GM12878 (cell line): ENCODE results near the gene WNT5A. TPM values are rescaled to one million over a fixed set of nuclear protein-coding genes. Genes with fewer than 3 reads are reported as not detected.

Experiments
- ATAC-seq: fragments of 200-7000 bp; cut with Tn5 transposase; 3 replicates; pipeline ENCODE4 v1.9.1; 2020; ENCODE audit warnings: mild to moderate bottlenecking, moderate library complexity
- BruUV-seq: library from RNA; stranded (reverse); fragments of 400-500 nt; replicated peaks from 2 replicates; lab custom pipeline; 2021; lab: Mats Ljungman, UMichigan
- CTCF ChIA-PET: fragments of 300-600 bp; sonication (Branson Sonifier 250); formaldehyde crosslinking; extraction: SDS; loops from one replicate; lab custom pipeline; 2021; ENCODE audit warnings: inconsistent platforms; lab: Yijun Ruan, JAX
- POLR2A ChIA-PET: fragments of 350-600 bp; formaldehyde crosslinking; extraction: SDS; loops from one replicate; lab custom pipeline; 2021; ENCODE audit warnings: inconsistent platforms; lab: Charles Lee
- RAD21 ChIA-PET: fragments of 300-600 bp; sonication (Branson Sonifier 250); formaldehyde crosslinking; loops from one replicate; lab custom pipeline; 2023; ENCODE audit warnings: antibody characterized with exemption; ENCODE audit not compliant: unreplicated experiment; lab: Charles Lee
- SMC1A ChIA-PET: fragments of 300-600 bp; sonication (Branson Sonifier 250); formaldehyde crosslinking; loops from one replicate; lab custom pipeline; 2023; ENCODE audit not compliant: unreplicated experiment, uncharacterized antibody; lab: Charles Lee
- DNase-seq: peaks from one replicate; pipeline ENCODE4 v3.0.0-alpha.2; 2011; ENCODE audit warnings: low read depth, low spot score
- FAIRE-seq: peaks from 3 replicates; lab custom pipeline; 2011; peaks lifted over from hg19 to GRCh38; lab: Jason Lieb, UNC
- H2AFZ ChIP-seq: 2 replicates; pipeline ENCODE4 v1.6.0; 2011; ENCODE audit warnings: low read depth, low read length, control low read depth; ENCODE audit not compliant: control insufficient read depth
- H3K27ac ChIP-seq: 2 replicates; pipeline ENCODE4 v1.5.1; 2011; ENCODE audit warnings: control low read depth; ENCODE audit not compliant: control insufficient read depth, insufficient read depth
- H3K27me3 ChIP-seq, 2 experiments: replicated peaks in 1 of 2; 2 replicates each; pipeline versions ENCODE4 v1.6.0 to v1.6.1; 2011; ENCODE audit warnings: low read length in 1 of 2; ENCODE audit not compliant: control insufficient read depth in 2 of 2, insufficient read depth in 2 of 2
- H3K36me3 ChIP-seq, 2 experiments: 2 replicates each; pipeline ENCODE4 v1.5.1; 2011; ENCODE audit warnings: low read length in 1 of 2; ENCODE audit not compliant: control insufficient read depth in 2 of 2, insufficient read depth in 2 of 2
- H3K4me1 ChIP-seq: 2 replicates; pipeline ENCODE4 v1.6.1; 2011; ENCODE audit warnings: mild to moderate bottlenecking, low read length, moderate library complexity, mixed read lengths; ENCODE audit not compliant: control insufficient read depth, insufficient read depth
- H3K4me2 ChIP-seq: 2 replicates; pipeline ENCODE4 v1.6.0; 2011; ENCODE audit warnings: control low read depth; ENCODE audit not compliant: control insufficient read depth, insufficient read depth
- H3K4me3 ChIP-seq: fragments of 200-600 bp; sonication (generic); 2 replicates; pipeline ENCODE4 v1.5.1; 2016
- H3K79me2 ChIP-seq: 2 replicates; pipeline ENCODE4 v1.6.0; 2011; ENCODE audit warnings: low read length; ENCODE audit not compliant: control insufficient read depth, insufficient read depth
- H3K9ac ChIP-seq: 2 replicates; pipeline ENCODE4 v1.8.0; 2011; ENCODE audit warnings: low read length, control low read depth, mixed read lengths; ENCODE audit not compliant: control insufficient read depth, insufficient read depth
- H3K9me3 ChIP-seq: replicated peaks from 3 replicates; pipeline ENCODE4 v1.5.1; 2011; ENCODE audit warnings: mild to moderate bottlenecking, low read length; ENCODE audit not compliant: control insufficient read depth, insufficient read depth
- H4K20me1 ChIP-seq: 2 replicates; pipeline ENCODE4 v1.6.0; 2011; ENCODE audit not compliant: control insufficient read depth, insufficient read depth
- IRF4 ChIP-seq: IDR thresholded peaks from 2 replicates; pipeline ENCODE4 v1.6.1; 2011; ENCODE audit warnings: low read depth, low read length
- SREBF2 ChIP-seq: IDR thresholded peaks from 2 replicates; pipeline ENCODE4 v1.6.1; 2012; ENCODE audit warnings: mild to moderate bottlenecking, low read length
- STAT3 ChIP-seq: IDR thresholded peaks from 2 replicates; pipeline ENCODE4 v1.6.1; 2011; ENCODE audit warnings: low read depth, low read length, improper control_type of control experiment
- WGBS: methylation state at CpG from one replicate; pipeline ENCODE4 v1.1.6; 2016; ENCODE audit warnings: low lambda C conversion rate; ENCODE audit not compliant: insufficient replicate concordance, insufficient coverage; ENCODE audit errors: missing lambda C conversion rate; 5-methylcytosine and 5-hydroxymethylcytosine counted together
- in situ Hi-C: fragments of 300-500 bp; cut with MboI; formaldehyde crosslinking; loops from 9 replicates; pipeline ENCODE4 v1.14.3; 2018; ENCODE audit warnings: mixed read lengths
- intact Hi-C: fragments of 100-400 bp; cut with micrococcal nuclease; formaldehyde crosslinking; loops from one replicate; pipeline ENCODE4 v1.14.2; 2022; ENCODE audit not compliant: unreplicated experiment
- polyA plus RNA-seq, 11 experiments: library from polyadenylated mRNA; depleted of rRNA in 4 of 11; unstranded in 6 of 11; stranded (reverse) in 5 of 11; fragments of >200 nt; fragmentation: Nextera tagmentation in 4 of 11; fragmentation: Illumina TruSeq in 1 of 11; extraction: Ambion mirVana in 4 of 11; extraction: Trizol in 1 of 11; gene quantifications; 1 replicate in 1 of 11; 2 replicates in 10 of 11; pipeline versions ENCODE4 v1.2.1 to v1.2.3, GENCODE V29; 2011 to 2016; ENCODE audit warnings: inconsistent platforms in 2 of 11, missing spikeins in 2 of 11, low read depth in 1 of 11
- total RNA-seq, 4 experiments: library from RNA; depleted of rRNA in 3 of 4; stranded (reverse); fragments of >200 nt in 3 of 4; fragmentation: Illumina TruSeq in 1 of 4; extraction: Trizol in 1 of 4; gene quantifications; 2 replicates each; pipeline versions ENCODE4 v1.2.1 to v1.2.3, GENCODE V29; 2013 to 2021
- TF ChIP-seq, protein P1 (sequence below): fragments of 450-650 bp; IDR thresholded peaks from 2 replicates; pipeline ENCODE4 v1.6.1; 2018; ENCODE audit warnings: mild to moderate bottlenecking, low read depth, moderate library complexity; ENCODE audit not compliant: partially characterized antibody
- TF ChIP-seq, protein P2 (sequence below): fragments of 450-650 bp; IDR thresholded peaks from 2 replicates; pipeline ENCODE4 v1.6.1; 2017; ENCODE audit warnings: mild to moderate bottlenecking, moderate library complexity

WNT5A gene
- total and polyA plus RNA-seq, 10 of the 15 experiments (the other 5 are each of a cell fraction or from before 2014, with no cell fraction given), result 0.06 to 2.8 (median 0.39) TPM

DNA sequence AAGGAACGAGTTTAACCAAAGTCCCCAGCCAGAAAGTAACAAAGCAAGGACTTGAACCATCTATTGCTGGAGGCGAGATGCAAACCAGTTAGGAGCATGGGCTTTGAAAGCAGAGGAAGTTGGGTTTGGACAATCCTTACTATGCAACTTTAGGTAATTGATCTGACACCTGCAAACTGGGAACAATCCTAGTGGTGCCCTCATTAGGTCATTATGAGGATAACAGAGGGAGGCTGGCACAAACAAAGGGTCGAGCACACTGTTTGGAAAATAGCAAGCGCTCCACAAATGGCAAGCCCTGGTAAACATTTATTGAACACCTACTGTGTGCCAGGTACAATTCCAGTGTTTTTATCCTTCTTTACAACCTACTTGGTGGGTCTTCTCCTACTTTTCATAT lies 45.6 kb downstream of the WNT5A start:
- TF ChIP-seq, protein P1, sequence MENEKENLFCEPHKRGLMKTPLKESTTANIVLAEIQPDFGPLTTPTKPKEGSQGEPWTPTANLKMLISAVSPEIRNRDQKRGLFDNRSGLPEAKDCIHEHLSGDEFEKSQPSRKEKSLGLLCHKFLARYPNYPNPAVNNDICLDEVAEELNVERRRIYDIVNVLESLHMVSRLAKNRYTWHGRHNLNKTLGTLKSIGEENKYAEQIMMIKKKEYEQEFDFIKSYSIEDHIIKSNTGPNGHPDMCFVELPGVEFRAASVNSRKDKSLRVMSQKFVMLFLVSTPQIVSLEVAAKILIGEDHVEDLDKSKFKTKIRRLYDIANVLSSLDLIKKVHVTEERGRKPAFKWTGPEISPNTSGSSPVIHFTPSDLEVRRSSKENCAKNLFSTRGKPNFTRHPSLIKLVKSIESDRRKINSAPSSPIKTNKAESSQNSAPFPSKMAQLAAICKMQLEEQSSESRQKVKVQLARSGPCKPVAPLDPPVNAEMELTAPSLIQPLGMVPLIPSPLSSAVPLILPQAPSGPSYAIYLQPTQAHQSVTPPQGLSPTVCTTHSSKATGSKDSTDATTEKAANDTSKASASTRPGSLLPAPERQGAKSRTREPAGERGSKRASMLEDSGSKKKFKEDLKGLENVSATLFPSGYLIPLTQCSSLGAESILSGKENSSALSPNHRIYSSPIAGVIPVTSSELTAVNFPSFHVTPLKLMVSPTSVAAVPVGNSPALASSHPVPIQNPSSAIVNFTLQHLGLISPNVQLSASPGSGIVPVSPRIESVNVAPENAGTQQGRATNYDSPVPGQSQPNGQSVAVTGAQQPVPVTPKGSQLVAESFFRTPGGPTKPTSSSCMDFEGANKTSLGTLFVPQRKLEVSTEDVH, result no peak
- TF ChIP-seq IRF4 (no peak), SREBF2 (no peak), STAT3 (no peak)
- TF ChIP-seq, protein P2, sequence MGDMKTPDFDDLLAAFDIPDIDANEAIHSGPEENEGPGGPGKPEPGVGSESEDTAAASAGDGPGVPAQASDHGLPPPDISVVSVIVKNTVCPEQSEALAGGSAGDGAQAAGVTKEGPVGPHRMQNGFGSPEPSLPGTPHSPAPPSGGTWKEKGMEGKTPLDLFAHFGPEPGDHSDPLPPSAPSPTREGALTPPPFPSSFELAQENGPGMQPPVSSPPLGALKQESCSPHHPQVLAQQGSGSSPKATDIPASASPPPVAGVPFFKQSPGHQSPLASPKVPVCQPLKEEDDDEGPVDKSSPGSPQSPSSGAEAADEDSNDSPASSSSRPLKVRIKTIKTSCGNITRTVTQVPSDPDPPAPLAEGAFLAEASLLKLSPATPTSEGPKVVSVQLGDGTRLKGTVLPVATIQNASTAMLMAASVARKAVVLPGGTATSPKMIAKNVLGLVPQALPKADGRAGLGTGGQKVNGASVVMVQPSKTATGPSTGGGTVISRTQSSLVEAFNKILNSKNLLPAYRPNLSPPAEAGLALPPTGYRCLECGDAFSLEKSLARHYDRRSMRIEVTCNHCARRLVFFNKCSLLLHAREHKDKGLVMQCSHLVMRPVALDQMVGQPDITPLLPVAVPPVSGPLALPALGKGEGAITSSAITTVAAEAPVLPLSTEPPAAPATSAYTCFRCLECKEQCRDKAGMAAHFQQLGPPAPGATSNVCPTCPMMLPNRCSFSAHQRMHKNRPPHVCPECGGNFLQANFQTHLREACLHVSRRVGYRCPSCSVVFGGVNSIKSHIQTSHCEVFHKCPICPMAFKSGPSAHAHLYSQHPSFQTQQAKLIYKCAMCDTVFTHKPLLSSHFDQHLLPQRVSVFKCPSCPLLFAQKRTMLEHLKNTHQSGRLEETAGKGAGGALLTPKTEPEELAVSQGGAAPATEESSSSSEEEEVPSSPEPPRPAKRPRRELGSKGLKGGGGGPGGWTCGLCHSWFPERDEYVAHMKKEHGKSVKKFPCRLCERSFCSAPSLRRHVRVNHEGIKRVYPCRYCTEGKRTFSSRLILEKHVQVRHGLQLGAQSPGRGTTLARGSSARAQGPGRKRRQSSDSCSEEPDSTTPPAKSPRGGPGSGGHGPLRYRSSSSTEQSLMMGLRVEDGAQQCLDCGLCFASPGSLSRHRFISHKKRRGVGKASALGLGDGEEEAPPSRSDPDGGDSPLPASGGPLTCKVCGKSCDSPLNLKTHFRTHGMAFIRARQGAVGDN, result no peak
- no peak for DNase-seq
- in situ Hi-C loops, result no loop called here
- Histone ChIP-seq H3K9ac (no peak overlapping the region), H3K79me2 (no peaks in the 10 kb centered on the region), H3K36me3 (no peaks in the 10 kb centered on the region), H3K4me2 (no peak overlapping the region), H3K27me3 (no peaks in the 10 kb centered on the region; a peak in 1 of 4 replicates), H3K4me3 (no peak overlapping the region), H3K27ac (no peak overlapping the region), H4K20me1 (no peaks in the 10 kb centered on the region), H2AFZ (no peak overlapping the region), H3K9me3 (no peaks in the 10 kb centered on the region), H3K4me1 (no peaks in the 10 kb centered on the region)
- ATAC-seq, result no peak
- WGBS, result 19% methylated on average over 4 of the region's 4 CpGs
- BruUV-seq, result no TSS peak
- ChIA-PET RAD21 (no interaction called here), POLR2A (no interaction called here), SMC1A (no interaction called here), CTCF (no interaction called here)
- FAIRE-seq, result no peak
- intact Hi-C loops, result no loop called here
